SH-SY5Y (cell line): Measurements from ENCODE around the gene EMCN.

Experiments used
- GATA2 ChIP-seq: IDR thresholded peaks from 2 replicates; pipeline ENCODE4 v1.6.1; 2011; ENCODE audit warnings: mild to moderate bottlenecking, low read depth, low read length
- GATA3 ChIP-seq: IDR thresholded peaks from 2 replicates; pipeline ENCODE4 v1.6.1; 2011; ENCODE audit warnings: low read depth, mild to moderate bottlenecking, low read length, moderate library complexity

- TF ChIP-seq GATA2 (no peak), GATA3 (no peak)
Observed at GRCh38 chr4:100420571-100420970, 97.3 kb downstream of the EMCN start.
